SHP77 treated with DMSO at 0.1 percent for 48 hours (cell line): ENCODE results near the gene CHD6.

Source experiments
- DNase-seq: peaks from one replicate; lab custom pipeline; 2025; lab: John Stamatoyannopoulos, UW

CHD6 gene

DNA sequence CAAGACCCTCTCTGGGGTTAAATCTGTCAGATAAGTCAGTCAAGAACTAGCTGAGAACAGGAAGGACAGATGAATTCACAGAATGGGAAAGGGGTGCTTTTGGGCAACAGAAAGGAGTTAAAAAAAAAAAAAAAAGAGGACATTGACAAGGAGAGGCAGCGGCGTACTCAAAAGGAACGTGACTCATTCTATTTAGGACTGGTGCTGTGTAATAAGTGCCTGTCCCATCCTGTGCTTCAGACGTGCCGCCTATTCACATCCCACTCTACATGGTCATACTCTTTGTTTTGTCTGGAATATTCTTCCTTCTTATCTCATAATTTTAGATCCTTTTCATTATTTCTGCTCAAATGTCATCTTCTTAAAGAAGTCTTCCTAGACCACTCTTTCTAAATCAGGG, 150.5 kb downstream of the CHD6 start:
- no peak for DNase-seq

DNA sequence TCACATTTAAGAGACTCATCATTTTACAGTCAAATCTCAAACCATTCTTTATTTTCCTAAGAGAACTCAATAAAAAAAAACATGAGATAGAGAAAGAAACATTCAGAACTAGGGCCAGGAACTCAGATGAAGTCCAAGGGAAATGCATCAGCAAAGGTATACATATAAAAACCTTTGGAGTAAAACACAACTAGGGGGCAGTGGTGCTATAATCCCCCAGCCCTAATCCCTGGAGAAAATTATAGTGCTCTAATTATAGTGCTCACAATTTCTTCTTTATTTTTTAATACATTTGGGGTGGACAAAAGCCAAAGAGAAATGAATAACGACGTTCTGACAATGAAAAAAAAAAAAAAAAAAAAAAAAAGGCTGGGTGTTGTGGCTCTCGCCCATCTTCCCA, 151.0 kb downstream of the CHD6 start:
- DNase-seq: no peak

DNA sequence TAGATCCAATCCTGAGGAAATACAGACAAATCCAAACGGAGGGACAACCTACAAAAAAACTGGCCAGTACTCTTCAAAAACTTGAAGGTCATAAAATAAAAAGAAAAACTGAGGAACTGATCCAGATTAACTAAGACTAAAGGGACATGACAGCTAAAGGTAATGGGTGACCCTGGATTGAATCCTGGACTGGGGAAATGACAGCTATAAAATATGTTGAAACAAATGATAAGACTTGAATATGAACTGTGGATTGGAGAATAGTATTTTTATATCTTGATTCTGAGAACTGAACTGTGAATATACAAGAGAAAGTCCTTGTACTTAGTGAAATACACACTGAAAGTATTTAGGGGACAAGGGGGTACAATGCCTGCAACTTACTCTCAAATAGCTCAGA, 154.6 kb downstream of the CHD6 start:
- DNase-seq: no peak

DNA sequence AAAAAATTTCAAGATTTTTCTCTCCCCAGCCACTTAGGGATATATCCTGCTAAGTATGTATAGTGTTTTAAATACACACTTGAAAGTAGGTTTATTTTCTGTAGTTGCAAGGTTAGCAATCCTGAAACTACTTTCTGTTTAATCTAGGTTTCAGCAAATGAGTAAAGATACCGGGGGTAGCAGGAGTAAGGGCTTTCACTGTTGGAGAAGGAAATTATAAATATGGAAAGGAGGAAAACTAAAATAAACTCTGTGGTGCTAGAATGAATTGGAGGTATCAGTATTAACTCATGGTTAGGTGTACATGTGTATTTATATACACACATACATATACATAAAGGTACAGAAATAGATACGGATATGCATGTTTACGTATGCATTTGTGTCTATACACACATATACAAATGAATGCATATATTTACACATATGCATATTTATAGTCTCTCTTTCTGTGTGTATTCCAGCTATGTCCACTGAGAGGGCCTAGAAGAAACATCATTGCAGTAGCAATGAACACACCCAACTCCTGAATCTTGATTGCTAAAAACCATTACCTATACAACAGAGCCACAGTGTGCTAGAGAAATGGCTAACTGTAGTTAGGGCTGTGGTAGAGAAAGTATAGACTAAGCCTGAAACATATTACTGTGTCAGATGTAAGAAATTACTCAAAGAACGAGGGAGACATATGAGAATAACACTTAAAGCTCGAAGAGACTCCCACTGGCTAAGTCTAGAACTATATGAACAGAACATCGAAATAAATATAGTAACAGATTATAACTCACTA, 155.6 kb downstream of the CHD6 start:
- no peak for DNase-seq

GRCh38 chr20:41458761-41459160, 159.4 kb downstream of the CHD6 start:
- DNase-seq: no peak

GRCh38 chr20:41457173-41457857, 160.9 kb downstream of the CHD6 start:
- DNase-seq: no peak

- no peak for DNase-seq
Measured at GRCh38 chr20:41456351-41456750, 161.8 kb downstream of the CHD6 start.

- no peak for DNase-seq
Measured at GRCh38 chr20:41454250-41454649, 163.9 kb downstream of the CHD6 start.

- DNase-seq: no peak
Measured at GRCh38 chr20:41453010-41453950, 164.9 kb downstream of the CHD6 start.

DNA sequence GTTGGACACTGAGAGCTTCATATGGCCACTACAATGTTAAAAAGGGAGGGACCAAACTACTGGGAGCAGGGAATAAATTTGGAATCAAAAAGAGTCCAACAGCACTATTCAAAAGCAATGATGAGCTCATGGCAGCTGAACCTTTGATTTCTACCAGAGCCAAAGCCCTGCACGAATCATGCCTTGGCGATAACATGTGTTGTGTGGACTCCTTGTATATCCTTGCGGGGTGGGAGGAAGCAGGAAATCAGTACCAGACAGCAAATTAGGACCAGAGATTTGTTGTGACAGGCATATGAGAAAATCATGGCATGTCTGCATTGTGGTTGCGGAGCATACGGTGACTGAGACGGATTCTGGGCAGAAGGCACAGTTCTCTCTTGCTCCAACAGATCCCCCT, 166.0 kb downstream of the CHD6 start:
- no peak for DNase-seq

- DNase-seq: no peak
Measured at GRCh38 chr20:41447006-41447405, 171.2 kb downstream of the CHD6 start.

DNA sequence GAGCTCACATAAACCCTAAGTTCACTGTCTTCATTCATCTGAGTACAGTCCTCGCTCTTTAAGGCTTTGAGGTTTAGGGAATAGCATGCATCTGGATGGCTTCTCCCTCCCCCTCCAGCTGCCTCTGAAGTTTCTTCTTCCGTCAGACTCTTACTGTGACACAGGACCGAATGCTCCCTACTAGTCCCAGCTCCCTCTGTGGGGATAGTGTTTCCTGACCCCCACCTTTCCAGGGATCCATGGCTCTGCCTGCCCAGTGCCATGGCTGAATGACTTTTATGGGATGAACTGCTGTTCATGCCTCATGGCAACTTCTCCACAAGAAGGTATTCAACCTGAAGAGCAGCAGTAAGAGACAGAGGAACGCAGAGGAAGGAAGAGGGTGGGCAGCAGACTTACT, 171.7 kb downstream of the CHD6 start:
- no peak for DNase-seq

DNA sequence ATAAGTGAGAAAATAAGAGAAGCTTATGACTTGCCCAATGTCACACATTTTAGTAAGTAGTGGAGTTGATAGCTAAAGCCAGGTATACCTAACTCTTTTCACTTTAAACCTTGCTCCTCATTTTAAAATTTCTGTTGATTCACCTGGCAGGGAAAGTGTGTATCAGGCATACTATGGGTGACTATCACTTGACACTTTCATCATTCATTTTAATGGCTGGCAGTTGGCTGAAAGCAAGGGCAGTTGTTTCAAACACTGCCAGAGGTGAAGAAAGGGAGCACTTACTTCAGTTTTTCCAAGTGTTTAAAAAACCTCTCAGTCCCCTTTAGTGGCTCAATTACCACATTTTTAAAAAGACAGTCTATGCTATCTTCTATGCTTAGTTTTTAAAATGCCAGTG, 173.4 kb downstream of the CHD6 start:
- DNase-seq: no peak

DNA sequence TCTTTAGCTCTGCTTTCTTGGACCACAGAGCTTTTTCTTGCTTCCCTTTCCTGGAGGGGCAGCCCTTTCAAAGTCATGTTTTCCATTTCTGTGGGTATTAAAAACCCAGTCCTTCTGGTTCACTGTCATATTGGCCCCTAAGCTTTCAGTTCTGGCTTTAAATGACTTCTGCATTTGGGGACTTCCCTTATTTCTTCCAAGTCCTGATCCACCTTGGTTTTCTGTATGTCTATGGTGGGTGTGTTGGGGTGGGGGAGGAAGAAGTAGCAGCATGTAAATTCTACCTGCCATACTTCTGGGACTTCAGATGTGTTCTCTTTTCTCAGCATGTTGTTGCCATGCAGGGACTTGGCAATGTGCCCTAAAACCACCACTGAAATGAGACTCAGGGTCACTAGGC, 174.5 kb downstream of the CHD6 start:
- no peak for DNase-seq

- DNase-seq: no peak
Measured at GRCh38 chr20:41440882-41441281, 177.3 kb downstream of the CHD6 start.

- no peak for DNase-seq
Measured at GRCh38 chr20:41437836-41438235, 180.3 kb downstream of the CHD6 start.

GRCh38 chr20:41436679-41437078, 181.5 kb downstream of the CHD6 start:
- no peak for DNase-seq

DNA sequence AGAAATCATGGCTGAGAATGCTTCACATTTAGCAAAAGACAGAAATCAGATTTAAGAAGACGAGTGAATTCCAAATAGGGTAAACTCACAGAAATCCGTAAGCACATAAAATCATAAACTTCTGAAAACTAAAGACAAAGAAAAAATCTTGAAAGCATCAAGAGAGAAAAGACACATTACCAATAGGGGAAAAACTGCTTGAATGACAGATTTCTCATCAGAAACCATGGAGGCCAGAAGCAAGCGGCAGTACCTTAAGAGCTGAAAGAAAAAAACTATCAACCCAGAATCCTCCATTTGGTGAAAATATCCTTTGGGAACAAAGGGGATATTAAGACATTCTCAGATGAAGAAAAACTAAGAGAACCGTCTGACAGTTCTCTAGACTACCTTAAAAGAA, 185.0 kb downstream of the CHD6 start:
- DNase-seq: no peak

DNA sequence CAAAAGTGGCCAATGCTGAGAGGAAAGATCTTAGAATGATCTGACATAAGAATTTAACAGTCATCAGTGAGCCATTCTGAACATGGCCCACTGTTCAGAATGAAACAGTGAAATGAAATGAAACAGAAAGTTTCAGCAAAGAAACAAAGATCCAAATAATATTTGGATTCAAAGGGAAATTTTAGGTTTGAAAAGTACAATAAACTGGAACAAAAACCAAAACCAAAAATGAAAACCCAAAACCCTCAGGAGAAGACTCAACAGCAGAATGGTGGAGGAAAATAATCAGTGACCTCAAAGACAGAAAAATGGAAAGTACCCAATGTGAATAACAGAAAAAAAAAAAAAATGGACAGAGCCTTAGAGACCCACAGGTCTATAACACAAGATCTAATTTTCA, 185.4 kb downstream of the CHD6 start:
- DNase-seq: no peak

DNA sequence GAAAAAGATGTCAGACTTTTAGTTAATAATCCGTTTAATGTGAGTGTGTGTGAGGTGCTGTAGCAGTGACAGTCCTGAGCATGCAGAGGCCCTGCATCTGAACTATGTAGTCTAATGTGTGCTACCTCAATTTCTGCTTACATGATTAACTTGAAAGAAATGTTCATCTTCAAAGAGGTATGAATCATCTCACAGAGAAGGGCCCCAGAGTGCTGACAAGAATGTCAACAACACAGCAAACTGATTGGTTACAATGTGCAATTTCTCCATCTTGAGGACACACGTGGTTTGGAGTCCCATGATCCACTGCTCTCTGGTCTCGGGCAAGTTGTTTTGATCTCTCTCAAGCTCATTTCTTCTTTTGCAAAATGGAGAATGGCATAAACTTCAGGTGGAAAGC, 189.9 kb downstream of the CHD6 start:
- no peak for DNase-seq

DNA sequence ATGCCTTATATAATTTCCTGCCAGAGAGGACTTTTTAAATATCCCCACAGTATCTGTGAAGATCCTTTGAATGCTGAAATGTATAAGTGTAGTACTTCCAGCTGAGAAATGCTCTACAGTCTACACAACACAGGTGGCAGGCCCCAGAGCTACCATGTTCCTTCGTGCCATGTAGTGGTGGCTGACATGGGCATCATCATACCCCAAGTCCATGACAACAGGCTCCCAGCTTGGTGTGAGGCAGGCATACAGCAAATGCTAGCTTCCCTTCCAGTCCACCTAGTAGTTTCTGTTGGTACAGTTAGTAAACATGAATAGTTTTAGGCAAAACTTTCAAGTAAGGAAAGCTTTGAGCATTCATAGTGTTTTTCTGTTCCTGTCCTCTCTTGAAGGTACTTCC, 190.3 kb downstream of the CHD6 start:
- no peak for DNase-seq

DNA sequence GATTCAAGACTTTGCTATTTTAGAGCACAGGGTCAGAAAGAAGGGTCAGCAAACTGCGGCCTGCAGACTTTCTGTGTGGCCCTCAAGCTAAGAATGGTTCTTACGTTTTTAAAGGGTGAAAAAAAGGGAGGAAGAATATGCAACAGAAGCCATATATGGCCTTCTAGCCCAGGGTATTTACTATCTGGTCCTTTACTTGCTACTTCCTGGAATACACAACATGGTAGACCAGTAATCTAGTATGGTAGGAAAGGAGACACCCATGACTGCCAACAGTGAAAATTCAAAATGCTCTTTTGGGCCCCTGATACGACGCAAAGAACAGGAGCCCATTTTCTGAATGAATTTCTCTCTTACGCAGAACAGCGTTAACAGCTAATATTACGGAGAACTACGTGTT, 191.2 kb downstream of the CHD6 start:
- no peak for DNase-seq
